ENCODE results near the gene FMNL1.
"Not testable (repeated sequence)": the region's sequence is repeated elsewhere in the genome, so short reads cannot be mapped to it uniquely, and the experiment has no call there.

FMNL1 gene

DNA sequence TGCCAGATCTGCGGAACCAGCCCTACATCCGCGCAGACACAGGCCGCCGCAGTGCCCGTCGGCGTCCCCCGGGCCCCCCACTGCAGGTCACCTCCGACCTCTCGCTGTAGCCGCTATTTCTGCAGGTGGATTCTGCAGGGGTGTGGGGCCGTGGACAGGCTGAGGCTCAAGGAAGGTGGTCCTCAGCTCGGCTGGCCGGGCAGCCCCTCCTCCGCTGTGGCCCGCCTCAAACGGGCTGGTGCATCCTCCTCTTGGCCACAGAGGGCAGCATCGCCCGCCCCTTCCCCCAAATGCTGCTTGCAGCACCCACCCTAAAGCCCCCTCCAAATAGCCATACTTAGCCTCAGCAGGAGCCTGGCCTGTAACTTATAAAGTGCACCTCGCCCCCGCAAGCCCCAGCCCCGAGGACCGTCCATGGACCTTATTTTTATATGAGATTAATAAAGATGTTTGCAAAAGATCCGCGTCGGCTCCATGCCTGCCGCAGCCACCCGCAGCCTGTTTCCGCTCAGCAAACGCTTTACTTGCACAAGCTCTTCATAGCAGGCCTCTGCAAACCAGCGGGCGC is 25.3 kb downstream of the FMNL1 start:
- ChIA-PET CTCF (interaction anchor here (0.6 to 5.7 kb wide), 13 partner anchors 10 to 138 kb away, joined by 3 to 34 read pairs (median 3); partner anchors contain the start of genes ACBD4 and FMNL1), POLR2A (interaction anchor here (0.7 to 2.1 kb wide), 2 partner anchors 15 to 25 kb away, joined by 3 to 6 read pairs; no protein-coding TSS in a partner anchor)
- Histone ChIP-seq H3K27ac (ENCODE audit: insufficient read depth in 1 of 2, low read depth in 1 of 2, low read length in 2 of 2, poor library complexity in 1 of 2, severe bottlenecking in 2 of 2) (no peak overlapping the region), H3K4me1 (ENCODE audit: control extremely low read depth in 1 of 4, control insufficient read depth in 4 of 4, insufficient read depth in 4 of 4, low read length in 3 of 4) (peaks cover 0 to 30% (median 25%) of the 10 kb centered on the region in 4 experiments), H3K27me3 (replicated peaks in 2 of 5; ENCODE audit: control insufficient read depth in 4 of 5, insufficient read depth in 5 of 5, low read length in 4 of 5) (no peaks in the 10 kb centered on the region), H3K9me3 (ENCODE audit: control extremely low read depth in 1 of 5, control insufficient read depth in 4 of 5, insufficient read depth in 2 of 5, low read depth in 1 of 5, low read length in 4 of 5) (no peaks in the 10 kb centered on the region), H3K36me3 (ENCODE audit: control insufficient read depth in 4 of 4, insufficient read depth in 4 of 4, low read length in 3 of 4) (peaks cover 11 to 59% (median 49%) of the 10 kb centered on the region in 4 experiments), H3K4me3 (ENCODE audit: control insufficient read depth in 1 of 7, extremely low read depth in 1 of 7, insufficient read depth in 4 of 7, low read depth in 2 of 7, low read length in 6 of 7) (peak overlapping the region in 6 of 7 experiments; percentile 4 to 75 (median 66))
- DNase-seq: peak in 2 of 3 donors; percentile 75 to 83
- 58% methylated on average over 26 of the region's 33 CpGs for WGBS (ENCODE audit: insufficient coverage)

DNA sequence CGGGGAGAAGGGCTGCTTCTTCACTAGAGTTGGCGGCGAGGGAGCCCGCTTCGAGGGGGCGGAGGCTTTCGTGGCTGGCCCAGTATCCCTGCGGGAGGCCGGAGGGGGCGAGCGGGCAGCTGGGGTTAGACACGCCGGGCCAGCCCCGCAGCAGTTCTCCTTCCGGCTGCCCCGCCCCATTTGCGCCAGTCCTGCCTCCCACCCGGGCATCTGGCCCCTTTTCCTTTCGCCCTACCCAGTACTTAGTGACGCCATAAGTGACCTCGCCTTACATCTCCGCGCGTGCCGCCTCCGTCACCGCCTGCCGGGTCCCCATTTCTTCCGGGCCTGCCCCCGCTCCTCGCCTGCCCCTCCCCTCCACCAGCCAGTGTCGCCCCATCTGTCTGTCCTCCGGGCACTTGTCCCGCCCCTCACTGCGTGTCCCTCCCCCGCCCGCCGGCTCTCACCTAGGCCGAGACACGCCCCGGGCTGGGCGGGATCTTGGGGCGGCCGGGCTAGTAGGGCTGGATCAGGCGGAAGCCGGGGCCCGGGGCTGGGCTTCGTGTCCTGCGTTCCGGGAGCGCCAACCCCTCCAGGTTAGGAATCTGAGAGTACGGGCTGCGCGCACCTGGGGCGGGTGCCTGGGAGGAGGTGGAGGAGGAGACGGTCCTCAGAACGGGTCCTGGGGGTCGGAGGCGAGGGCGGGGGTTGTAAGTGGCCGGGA is 25.9 kb downstream of the FMNL1 start:
- Histone ChIP-seq H3K36me3 (ENCODE audit: control insufficient read depth in 4 of 4, insufficient read depth in 4 of 4, low read length in 3 of 4) (peaks cover 8 to 53% (median 43%) of the 10 kb centered on the region in 4 experiments), H3K27ac (ENCODE audit: insufficient read depth in 1 of 2, low read depth in 1 of 2, low read length in 2 of 2, poor library complexity in 1 of 2, severe bottlenecking in 2 of 2) (peak overlapping the region in 1 of 2 experiments; percentile 74), H3K27me3 (replicated peaks in 2 of 5; ENCODE audit: control insufficient read depth in 4 of 5, insufficient read depth in 5 of 5, low read length in 4 of 5) (no peaks in the 10 kb centered on the region), H3K4me3 (ENCODE audit: control insufficient read depth in 1 of 7, extremely low read depth in 1 of 7, insufficient read depth in 4 of 7, low read depth in 2 of 7, low read length in 6 of 7) (peak overlapping the region; percentile 36 to 75 (median 66)), H3K9me3 (ENCODE audit: control extremely low read depth in 1 of 5, control insufficient read depth in 4 of 5, insufficient read depth in 2 of 5, low read depth in 1 of 5, low read length in 4 of 5) (no peaks in the 10 kb centered on the region), H3K4me1 (ENCODE audit: control extremely low read depth in 1 of 4, control insufficient read depth in 4 of 4, insufficient read depth in 4 of 4, low read length in 3 of 4) (peaks cover 0 to 30% (median 25%) of the 10 kb centered on the region in 4 experiments)
- POLR2A ChIA-PET: interaction anchor here (0.7 to 2.1 kb wide), 3 partner anchors 16 to 22 kb away, joined by 4 to 6 read pairs (median 4); no protein-coding TSS in a partner anchor
- WGBS (ENCODE audit: insufficient coverage): under 1% methylated on average over 41 of the region's 61 CpGs
- CTCF ChIA-PET: interaction anchor here (0.6 to 5.7 kb wide), 12 partner anchors 9 to 112 kb away, joined by 3 to 34 read pairs (median 3); partner anchors contain the start of gene ACBD4
- peak; percentile 86 to 92 (median 89) for DNase-seq

DNA sequence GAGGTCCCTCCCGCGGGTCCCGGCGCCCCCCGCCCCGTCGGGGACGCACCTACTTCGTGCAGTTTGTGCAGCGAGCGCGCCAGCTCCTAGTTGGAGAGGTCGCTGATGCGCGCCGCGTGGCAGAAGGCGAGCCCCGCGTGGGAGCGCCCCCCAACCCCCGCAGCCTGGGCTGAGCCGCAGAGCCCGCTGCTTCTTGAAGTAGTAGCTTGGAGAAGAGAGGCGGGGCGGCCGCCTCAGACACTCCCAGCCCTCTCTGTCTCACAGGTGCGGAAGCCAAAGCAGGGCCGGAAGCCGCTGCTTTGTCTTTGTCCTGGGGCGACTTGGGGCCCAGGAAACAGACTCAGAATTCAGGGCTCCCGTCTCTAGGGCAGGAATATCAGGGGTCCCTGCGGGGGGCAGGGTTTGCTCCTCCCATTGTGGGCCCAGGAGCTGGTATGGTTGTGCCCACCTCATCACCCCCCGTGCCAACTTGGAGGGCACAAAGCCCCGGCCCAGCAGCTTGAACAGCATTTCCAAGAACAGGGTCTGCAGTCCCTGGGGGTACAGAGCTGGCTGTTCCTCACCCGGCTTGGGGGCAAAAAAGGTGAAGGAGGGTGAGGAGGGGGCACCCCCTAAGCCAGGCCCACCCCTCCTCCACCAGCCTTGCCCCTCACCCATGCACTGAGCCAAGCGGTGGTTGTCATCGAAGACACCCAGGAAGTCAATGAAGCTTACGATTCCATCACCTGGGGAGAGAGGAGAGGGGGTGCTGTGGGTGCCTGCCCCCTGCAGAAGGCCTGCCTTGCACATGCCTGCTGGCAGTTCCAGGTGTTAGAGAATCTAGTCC is 26.7 kb downstream of the FMNL1 start:
- H3K4me3 ChIP-seq (ENCODE audit: control insufficient read depth in 1 of 7, extremely low read depth in 1 of 7, insufficient read depth in 4 of 7, low read depth in 2 of 7, low read length in 6 of 7): peak overlapping the region; percentile 36 to 75 (median 66)
- H3K36me3 ChIP-seq (ENCODE audit: control insufficient read depth in 4 of 4, insufficient read depth in 4 of 4, low read length in 3 of 4): peaks cover 6 to 45% (median 35%) of the 10 kb centered on the region in 4 experiments
- no peaks in the 10 kb centered on the region for H3K9me3 ChIP-seq (ENCODE audit: control extremely low read depth in 1 of 5, control insufficient read depth in 4 of 5, insufficient read depth in 2 of 5, low read depth in 1 of 5, low read length in 4 of 5)
- ChIA-PET POLR2A (interaction anchor here (0.7 to 2.1 kb wide), 3 partner anchors 15 to 23 kb away, joined by 4 to 6 read pairs (median 4); no protein-coding TSS in a partner anchor), CTCF (interaction anchor here (0.8 to 5.7 kb wide), 8 partner anchors 8 to 36 kb away, joined by 3 to 34 read pairs (median 4); no protein-coding TSS in a partner anchor)
- 6% methylated on average over 37 of the region's 39 CpGs for WGBS (ENCODE audit: insufficient coverage)
- peak in 2 of 3 donors; percentile 57 to 68 for DNase-seq
- H3K27me3 ChIP-seq (replicated peaks in 2 of 5; ENCODE audit: control insufficient read depth in 4 of 5, insufficient read depth in 5 of 5, low read length in 4 of 5): no peaks in the 10 kb centered on the region
- H3K27ac ChIP-seq (ENCODE audit: insufficient read depth in 1 of 2, low read depth in 1 of 2, low read length in 2 of 2, poor library complexity in 1 of 2, severe bottlenecking in 2 of 2): peak overlapping the region in 1 of 2 experiments; percentile 74
- H3K4me1 ChIP-seq (ENCODE audit: control extremely low read depth in 1 of 4, control insufficient read depth in 4 of 4, insufficient read depth in 4 of 4, low read length in 3 of 4): peaks cover 0 to 33% (median 26%) of the 10 kb centered on the region in 4 experiments

DNA sequence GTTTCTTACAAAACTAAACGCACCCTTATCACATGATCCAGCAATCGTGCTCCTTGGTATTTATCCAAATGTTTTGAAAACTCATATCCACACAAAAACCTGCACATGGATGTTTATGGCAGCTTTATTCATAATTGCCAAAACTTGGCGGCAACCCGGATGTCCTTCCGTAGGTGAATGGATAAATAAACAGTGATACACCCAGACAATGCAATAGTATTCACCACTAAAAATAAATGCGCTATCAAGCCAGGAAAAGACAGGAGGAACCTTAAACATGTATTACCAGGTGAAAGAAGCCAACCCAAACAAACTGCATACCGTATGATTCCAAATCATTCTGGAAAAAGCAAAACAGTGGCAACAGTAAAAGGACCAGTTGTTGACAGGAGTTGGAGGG is 30.2 kb downstream of the FMNL1 start:
- CTCF ChIA-PET: no interaction called here

DNA sequence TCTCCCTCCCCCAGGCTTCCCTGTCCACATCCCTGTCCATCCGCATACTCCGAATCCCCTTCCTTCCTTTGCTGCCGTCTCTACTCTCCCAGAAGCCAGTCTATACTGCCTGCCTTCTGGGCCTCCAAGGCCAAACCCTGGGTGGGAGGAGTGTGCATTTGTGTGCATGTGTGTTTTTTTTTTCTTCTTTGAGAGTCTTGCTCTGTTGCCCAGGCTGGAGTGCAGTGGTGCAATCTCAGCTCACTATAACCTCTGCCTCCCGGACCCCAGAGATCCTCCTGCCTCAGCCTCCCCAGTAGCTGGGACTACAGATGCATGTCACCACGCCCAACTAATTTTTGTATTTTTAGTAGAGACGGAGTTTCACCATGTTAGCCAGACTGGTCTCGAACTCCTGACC is 31.6 kb downstream of the FMNL1 start:
- ChIA-PET CTCF (interaction anchor here (0.7 to 2.0 kb wide), 3 partner anchors 17 to 132 kb away, joined by 3 to 5 read pairs (median 4); no protein-coding TSS in a partner anchor), POLR2A (interaction anchor here (0.6 to 1.0 kb wide), 2 partner anchors 34 to 105 kb away, joined by 3 read pairs; partner anchors contain the start of gene HEXIM1)
- not testable (repeated sequence) for DNase-seq; H3K36me3 ChIP-seq (ENCODE audit: control insufficient read depth in 4 of 4, insufficient read depth in 4 of 4, low read length in 3 of 4); H3K4me3 ChIP-seq (ENCODE audit: control insufficient read depth in 1 of 7, extremely low read depth in 1 of 7, insufficient read depth in 4 of 7, low read depth in 2 of 7, low read length in 6 of 7); H3K27ac ChIP-seq (ENCODE audit: insufficient read depth in 1 of 2, low read depth in 1 of 2, low read length in 2 of 2, poor library complexity in 1 of 2, severe bottlenecking in 2 of 2); H3K27me3 ChIP-seq (replicated peaks in 2 of 5; ENCODE audit: control insufficient read depth in 4 of 5, insufficient read depth in 5 of 5, low read length in 4 of 5); H3K9me3 ChIP-seq (ENCODE audit: control extremely low read depth in 1 of 5, control insufficient read depth in 4 of 5, insufficient read depth in 2 of 5, low read depth in 1 of 5, low read length in 4 of 5)
- peaks cover 0 to 27% (median 19%) of the 10 kb centered on the region in 4 experiments for H3K4me1 ChIP-seq (ENCODE audit: control extremely low read depth in 1 of 4, control insufficient read depth in 4 of 4, insufficient read depth in 4 of 4, low read length in 3 of 4)
- 96% methylated on average over 5 of the region's 7 CpGs for whole genome bisulfite sequencing (ENCODE audit: insufficient coverage)

More for the DNA sequence above, 30.2 kb downstream of the FMNL1 start:
- no peak overlapping the region for H3K4me3 ChIP-seq (ENCODE audit: control insufficient read depth in 1 of 7, extremely low read depth in 1 of 7, insufficient read depth in 4 of 7, low read depth in 2 of 7, low read length in 6 of 7)
- H3K27ac ChIP-seq (ENCODE audit: insufficient read depth in 1 of 2, low read depth in 1 of 2, low read length in 2 of 2, poor library complexity in 1 of 2, severe bottlenecking in 2 of 2): no peak overlapping the region
- no peaks in the 10 kb centered on the region for H3K9me3 ChIP-seq (ENCODE audit: control extremely low read depth in 1 of 5, control insufficient read depth in 4 of 5, insufficient read depth in 2 of 5, low read depth in 1 of 5, low read length in 4 of 5)
- peaks cover 0 to 10% (median 3%) of the 10 kb centered on the region in 4 experiments for H3K36me3 ChIP-seq (ENCODE audit: control insufficient read depth in 4 of 4, insufficient read depth in 4 of 4, low read length in 3 of 4)
- 93% methylated on average over 4 of the region's 7 CpGs for WGBS (ENCODE audit: insufficient coverage)
- no peak for DNase-seq
- H3K4me1 ChIP-seq (ENCODE audit: control extremely low read depth in 1 of 4, control insufficient read depth in 4 of 4, insufficient read depth in 4 of 4, low read length in 3 of 4): peaks cover 0 to 36% (median 29%) of the 10 kb centered on the region in 4 experiments
- H3K27me3 ChIP-seq (replicated peaks in 2 of 5; ENCODE audit: control insufficient read depth in 4 of 5, insufficient read depth in 5 of 5, low read length in 4 of 5): no peaks in the 10 kb centered on the region
- POLR2A ChIA-PET: no interaction called here

DNA sequence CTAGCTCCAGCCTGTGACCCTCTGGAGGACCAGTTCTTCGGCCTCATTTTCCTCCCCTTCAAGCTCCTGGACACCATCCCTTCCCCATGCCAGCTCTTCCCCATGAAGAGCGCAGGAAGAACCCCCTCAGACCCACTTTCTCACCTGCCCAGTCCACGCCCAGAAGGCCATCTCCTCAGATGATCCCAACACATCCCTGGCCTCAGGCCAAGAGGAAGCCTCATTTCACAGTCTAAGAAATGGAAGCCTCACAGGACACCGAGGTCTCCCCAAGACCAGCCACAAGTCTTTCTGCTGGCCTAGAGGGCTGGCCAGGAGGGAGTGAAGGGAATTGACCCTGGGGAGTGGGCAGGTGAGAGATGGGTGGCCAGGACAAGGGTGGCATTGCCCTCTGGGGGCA is 32.2 kb downstream of the FMNL1 start:
- no peak for DNase-seq
- no peaks in the 10 kb centered on the region for H3K27me3 ChIP-seq (replicated peaks in 2 of 5; ENCODE audit: control insufficient read depth in 4 of 5, insufficient read depth in 5 of 5, low read length in 4 of 5)
- WGBS (ENCODE audit: insufficient coverage): 93% methylated on average over 3 of the region's 4 CpGs
- no peaks in the 10 kb centered on the region for H3K9me3 ChIP-seq (ENCODE audit: control extremely low read depth in 1 of 5, control insufficient read depth in 4 of 5, insufficient read depth in 2 of 5, low read depth in 1 of 5, low read length in 4 of 5)
- peaks cover 0 to 20% (median 14%) of the 10 kb centered on the region in 4 experiments for H3K4me1 ChIP-seq (ENCODE audit: control extremely low read depth in 1 of 4, control insufficient read depth in 4 of 4, insufficient read depth in 4 of 4, low read length in 3 of 4)
- no peak overlapping the region for H3K4me3 ChIP-seq (ENCODE audit: control insufficient read depth in 1 of 7, extremely low read depth in 1 of 7, insufficient read depth in 4 of 7, low read depth in 2 of 7, low read length in 6 of 7)
- ChIA-PET POLR2A (interaction anchor here (1.0 kb wide), 1 partner anchor 35 kb away, joined by 3 read pairs; no protein-coding TSS in a partner anchor), CTCF (interaction anchor here (0.7 to 2.0 kb wide), 4 partner anchors 11 to 131 kb away, joined by 3 to 5 read pairs (median 4); no protein-coding TSS in a partner anchor)
- peak overlapping the region in 1 of 2 experiments; percentile 2 for H3K27ac ChIP-seq (ENCODE audit: insufficient read depth in 1 of 2, low read depth in 1 of 2, low read length in 2 of 2, poor library complexity in 1 of 2, severe bottlenecking in 2 of 2)
- peaks cover 0 to 10% (median 3%) of the 10 kb centered on the region in 4 experiments for H3K36me3 ChIP-seq (ENCODE audit: control insufficient read depth in 4 of 4, insufficient read depth in 4 of 4, low read length in 3 of 4)
